ENCODE data around the gene PIP5K1C.

The PIP5K1C gene

DNA sequence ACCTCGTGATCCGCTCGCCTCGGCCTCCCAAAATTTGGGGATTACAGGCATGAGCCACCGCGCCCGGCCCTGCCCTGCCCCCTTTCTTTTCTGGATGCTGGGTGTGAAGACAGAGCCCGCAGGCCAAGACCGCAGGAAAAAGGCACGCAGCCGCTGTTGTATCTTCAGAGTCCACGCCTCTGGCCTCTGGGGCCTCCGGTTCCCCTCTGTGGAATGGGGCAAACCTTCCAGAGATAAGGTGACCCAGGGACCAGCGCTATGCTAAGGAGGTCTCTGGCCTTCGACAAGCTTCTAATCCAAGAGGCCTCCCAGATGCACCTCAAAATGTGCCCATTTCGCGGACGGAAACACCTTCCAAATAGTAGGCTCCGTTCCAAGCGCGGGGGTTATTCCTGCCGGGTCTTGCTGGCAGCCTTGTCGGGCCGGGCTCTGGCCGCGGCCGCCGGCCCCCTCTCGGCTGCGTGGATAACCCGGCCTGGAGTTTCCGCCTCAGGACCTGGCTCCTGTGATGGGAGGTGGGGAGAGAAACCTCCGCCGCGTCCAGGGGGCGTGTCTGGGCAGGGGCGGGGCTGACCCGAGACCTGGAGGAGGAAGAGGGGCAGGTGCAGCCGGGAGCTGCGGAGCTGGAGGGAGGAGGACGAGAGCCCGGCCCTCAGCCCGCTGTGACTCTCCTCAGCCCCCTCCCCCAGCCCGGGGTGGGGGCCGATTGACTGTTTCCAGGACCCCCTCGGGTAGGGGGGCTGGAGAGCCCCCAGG, 21.0 kb upstream of the PIP5K1C start:
- peak; percentile 74 to 82 for DNase-seq (ENCODE audit: low read depth in 2 of 2)

DNA sequence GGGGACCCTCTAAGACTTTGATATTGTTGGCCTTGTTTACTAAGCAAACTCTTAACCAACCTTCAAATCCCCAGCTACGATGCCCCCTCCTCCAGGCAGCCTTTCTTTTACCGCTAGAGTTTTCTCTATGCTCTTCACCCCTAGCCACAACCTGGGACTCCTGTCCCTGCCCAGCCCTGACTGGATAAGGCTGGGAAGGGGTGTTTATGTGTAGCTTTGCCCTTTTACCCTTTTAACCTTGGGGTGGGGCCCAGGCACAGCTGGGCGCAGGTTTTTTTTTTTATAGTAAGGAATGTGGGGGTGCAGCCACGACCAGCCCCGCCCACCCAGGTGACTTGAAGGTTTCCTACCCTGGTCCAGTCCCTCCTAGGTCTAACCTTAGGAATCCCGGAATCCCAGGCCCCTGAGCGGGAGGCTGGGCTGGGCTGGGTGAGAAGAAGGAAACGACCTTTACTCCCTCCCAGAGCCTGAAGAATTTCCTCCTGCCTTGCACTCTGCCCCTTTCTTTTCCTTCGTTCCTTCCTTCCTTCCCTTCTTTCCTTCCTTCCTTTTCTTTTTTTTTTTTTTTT, 20.2 kb upstream of the PIP5K1C start:
- DNase-seq (ENCODE audit: low read depth in 2 of 2), result no peak

DNA sequence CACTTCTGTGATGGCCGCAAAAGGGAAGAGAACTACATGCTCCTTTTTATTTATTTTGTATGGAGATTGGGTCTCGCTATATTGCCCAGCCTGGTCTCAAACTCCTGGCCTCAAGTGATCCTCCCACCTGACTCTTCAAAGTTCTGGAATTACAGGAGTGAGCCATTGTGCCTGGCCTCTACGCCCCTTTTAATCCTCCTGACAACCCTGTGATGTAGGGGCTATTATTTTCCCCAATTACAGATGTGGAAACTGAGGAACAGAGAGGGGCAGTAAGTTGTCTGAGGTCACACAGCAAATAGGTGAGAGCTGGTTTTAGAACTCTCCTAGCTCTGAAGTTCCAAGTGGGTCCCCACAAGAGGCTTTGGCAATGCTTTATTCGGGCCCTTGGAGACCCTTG, 19.6 kb upstream of the PIP5K1C start:
- no peak for DNase-seq (ENCODE audit: low read depth in 2 of 2)

DNA sequence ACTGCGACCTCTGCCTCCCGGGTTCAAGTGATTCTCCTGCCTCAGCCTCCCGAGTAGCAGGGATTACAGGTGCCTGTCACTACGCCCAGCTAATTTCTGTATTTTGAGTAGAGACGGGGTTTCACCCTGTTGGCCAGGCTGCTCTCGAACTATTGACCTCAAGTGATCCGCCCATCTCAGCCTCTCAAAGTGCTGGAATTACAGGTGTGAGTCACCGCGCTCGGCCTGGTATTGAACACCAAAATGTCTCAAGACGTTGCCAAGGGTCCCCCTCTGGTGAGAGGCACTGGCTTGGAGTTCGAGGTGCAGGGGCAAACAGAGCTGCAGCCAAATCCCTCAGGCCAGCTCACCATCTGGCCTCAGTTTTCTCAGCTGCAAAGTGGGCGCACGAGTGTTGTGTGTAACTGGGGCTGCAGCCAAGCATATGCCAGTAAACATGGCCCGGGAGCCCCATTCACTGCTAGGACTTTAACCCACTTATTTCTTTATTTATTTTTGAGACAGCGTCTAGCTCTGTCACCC, 15.9 kb upstream of the PIP5K1C start:
- no peak for DNase-seq (ENCODE audit: low read depth in 2 of 2)

DNA sequence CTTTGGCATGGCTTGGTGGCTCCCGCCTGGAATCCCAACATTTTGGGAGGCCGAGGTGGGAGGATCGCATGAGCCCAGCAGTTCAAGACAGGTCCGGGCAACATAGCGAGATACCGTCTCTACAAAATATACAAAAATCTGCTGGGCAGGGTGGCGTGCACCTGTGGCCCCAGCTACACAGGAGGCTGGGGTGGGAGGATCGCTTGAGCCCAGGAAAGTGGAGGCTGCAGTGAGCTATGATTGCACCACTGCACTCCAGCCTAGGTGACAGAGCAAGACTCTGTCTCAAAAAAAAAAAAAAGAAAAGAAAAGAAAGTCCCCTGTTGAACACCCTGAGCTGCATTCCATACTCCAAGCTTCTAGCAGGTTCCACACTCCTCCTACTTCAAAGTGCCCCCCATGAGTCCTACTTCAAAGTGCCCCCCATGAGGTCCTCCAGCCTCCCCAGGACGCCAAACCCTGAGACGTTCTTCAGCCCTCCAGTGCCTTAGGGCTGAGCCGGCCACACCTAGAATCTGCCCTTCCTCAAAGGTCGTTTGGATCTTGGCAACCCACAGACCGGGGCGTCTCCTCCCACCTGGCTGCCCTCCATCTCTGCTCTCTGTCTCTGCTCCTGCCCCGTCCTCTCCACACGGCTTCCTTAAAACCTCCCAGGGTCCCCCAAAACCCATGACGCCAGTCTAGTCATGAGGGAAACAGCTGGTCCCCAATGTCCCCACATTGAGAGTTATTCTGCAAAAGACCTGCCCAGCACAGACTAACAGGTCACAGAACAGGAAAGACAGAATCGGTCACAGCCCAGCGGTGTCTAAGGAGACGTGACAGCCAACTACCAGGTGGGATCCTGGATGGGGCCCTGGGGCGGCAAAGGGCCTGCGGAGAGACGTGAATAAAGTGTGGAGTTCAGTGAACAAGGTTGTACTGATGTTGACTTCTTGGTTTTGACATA, 12.7 kb upstream of the PIP5K1C start:
- DNase-seq (ENCODE audit: low read depth in 2 of 2), result no peak

DNA sequence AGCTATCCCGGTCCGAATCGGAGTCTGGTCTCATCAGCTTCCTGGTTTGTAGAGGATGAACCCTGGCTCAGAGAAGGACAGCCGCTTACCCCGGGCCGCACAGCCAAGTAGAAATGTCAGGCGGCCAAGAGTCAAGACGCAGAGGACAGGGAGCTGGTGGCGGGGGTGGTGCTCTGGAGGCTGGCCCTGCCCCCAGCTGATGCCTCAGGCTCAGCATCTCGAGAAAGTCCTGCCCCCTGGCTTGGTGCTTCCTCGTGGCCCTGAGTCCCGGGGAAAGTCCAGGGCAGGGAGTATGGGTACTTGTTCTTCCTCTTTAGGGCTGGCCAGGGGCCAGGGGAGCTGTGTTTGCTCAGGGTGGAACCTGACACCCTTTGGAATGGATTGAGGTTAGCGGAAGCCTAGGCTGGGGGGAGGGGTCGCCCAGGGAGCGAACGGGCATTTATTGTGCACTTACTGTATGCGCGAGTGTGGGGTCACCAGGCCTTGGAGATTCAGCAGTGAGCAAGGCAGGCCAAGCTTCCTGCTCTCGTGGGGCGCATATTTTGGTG, 10.1 kb upstream of the PIP5K1C start:
- no peak for DNase-seq (ENCODE audit: low read depth in 2 of 2)

DNA sequence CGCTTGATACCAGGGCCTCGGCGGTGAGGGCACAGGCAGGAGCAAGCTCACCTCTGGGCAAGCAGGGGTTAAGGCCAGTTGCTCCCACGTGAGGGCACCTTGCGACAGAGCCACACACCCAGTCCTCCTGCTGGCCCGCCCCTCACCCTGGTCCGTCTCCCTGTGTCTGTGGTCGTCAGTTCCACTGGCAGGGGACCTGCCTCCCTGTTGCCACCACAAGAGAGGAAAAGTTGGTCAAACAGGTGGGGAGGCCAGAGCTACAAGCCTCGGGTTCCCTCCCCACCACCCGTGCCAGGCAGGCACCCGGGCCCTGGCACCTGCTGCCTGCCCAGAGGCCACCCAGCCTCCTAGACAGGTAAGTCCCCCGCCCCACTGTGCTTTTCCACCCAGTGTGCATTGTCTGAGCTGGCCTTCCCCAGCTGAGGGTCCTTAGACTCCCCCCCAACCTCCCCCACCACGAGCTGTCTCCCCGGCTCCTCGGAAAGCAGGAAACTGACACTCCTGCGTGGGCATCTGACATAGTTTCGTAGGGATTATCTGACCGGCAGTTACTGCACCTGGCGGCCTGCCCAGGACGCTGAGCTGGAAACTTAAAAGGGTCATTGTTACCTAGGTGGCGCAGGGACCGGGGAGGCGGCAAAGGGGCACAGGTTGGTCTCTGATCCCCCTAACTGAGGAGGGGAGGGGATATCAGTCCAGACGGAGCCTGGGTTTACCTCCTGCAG, 8.1 kb upstream of the PIP5K1C start, which contains the start of gene TJP3:
TSS of gene TJP3 (plus strand) at position 178 of the 725 bp plus-strand sequence. CDS start 20,049 bp downstream, outside the sequence.
- no peak for DNase-seq (ENCODE audit: low read depth in 2 of 2)

DNA sequence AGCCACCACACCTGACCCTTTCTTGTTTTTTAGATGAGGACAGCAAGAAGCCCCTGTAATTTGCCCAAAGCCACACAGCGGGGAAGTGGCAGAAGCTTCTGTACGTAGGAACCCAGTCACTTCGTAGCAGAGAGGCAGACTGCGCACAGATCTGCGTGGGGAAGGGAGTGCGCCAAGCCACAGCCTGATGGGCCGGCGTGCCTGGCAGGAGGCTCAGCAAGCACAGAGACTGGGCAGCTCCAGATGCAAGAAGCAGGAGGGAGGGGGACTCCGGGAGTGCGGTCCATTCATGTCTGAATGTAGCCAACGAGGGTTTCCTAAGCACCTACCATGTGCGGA, 7.6 kb upstream of the PIP5K1C start:
- no peak for DNase-seq (ENCODE audit: low read depth in 2 of 2)

DNA sequence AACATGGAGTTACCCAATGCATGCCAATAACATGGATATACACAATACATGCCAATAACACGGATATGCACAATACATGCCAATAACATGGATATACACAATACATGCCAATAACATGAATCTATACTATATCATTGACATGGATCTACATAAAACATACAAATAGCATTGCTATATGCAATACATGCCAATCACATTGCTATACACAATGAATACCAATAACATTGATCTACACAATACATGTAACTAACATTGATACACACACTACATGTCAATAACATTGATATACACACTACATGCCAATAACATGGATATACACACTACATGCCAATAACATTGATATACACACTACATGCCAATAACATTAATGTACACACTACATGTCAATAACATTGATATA, 932 bp upstream of the PIP5K1C start:
- no peak for DNase-seq (ENCODE audit: low read depth in 2 of 2)

DNA sequence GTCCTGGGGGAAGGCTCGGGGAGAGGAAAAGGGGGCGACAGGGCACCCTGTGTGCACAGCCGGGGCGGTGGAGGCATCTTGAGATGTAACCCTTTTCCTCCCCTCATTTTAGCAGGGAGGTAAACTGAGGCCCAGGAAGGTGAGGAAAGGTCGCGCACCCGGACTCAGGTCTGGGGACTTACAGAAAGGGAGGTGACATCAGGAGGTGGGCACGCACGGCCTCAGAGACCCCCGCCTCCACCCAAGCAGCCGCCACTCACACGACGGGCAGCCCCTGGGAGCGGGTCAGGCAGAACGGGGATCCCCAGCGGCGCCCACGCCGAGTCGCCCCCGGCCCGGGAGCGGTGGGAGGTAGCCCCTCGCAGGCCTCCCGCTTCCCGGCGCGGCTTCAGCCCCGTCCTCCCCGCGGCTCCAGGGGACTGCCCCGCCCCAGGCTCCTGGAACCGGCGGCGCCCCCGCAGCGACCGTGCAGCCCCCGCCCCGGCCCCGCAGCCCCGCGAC, 477 bp downstream of the PIP5K1C start:
- no peak for DNase-seq (ENCODE audit: low read depth in 2 of 2)

DNA sequence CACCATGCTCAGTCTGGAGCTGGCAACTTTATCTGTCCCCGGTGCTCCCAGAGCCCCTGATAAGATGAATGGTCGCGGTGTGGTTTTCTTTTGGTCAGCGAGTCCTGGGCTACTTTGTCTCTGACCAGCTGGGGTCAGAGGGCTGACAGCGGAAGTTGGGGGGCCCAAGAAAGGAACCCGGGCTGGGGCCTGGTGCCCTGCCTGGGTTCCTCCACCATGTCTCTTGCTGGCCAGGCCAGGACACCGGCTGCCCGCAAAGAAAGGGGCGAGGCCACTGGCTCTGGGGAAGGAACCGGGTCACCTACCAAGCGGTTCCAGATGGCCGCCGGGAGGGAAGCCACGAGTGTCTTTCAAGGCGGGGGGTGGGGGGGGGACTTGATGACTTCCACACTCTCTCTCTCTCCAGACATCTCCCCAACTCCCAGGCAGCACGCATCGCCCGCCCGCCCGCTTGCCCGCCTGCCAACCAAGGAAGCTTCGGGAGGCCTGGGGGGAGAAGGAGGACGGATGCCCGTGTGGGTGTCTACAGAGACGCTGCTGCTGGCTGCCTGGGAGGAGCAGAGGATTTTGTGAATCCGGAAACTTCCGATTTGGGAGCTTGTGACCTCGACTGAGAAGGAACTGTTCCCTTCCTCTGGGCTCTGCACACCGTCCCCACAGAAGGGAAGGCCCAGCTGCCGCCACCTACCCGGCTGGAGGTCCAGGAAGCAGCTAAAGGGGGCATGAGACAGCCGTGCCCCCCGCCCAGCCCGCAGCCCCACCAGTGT, 1.1 kb downstream of the PIP5K1C start:
- no peak for DNase-seq (ENCODE audit: low read depth in 2 of 2)

DNA sequence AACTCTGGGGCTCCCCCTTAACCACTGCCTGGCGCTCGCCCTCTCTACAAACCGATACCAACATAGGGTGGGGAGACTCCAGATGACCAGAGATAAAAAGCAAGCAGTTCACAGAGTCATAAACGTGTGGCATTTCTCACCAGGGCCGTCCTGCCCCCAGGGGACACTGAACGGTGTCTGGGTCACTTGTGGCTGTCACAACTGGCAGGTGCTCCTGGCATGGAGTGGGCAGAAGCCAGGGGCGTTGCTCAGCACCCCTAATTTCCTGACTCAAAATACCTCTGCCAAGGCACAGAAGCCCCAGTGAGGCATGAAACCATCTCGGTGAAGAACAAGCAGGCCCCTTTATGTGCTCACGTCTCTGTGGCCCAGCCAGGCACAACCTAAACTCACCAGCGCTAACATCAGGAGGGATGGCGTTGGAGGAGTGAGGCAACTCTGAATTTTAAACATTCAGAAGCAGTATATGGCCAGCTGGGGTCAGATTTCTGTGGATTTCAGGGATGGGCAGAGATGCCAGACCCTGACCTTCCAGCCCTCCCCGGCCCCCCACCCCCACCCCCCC, 1.8 kb downstream of the PIP5K1C start:
- DNase-seq (ENCODE audit: low read depth in 2 of 2), result no peak

DNA sequence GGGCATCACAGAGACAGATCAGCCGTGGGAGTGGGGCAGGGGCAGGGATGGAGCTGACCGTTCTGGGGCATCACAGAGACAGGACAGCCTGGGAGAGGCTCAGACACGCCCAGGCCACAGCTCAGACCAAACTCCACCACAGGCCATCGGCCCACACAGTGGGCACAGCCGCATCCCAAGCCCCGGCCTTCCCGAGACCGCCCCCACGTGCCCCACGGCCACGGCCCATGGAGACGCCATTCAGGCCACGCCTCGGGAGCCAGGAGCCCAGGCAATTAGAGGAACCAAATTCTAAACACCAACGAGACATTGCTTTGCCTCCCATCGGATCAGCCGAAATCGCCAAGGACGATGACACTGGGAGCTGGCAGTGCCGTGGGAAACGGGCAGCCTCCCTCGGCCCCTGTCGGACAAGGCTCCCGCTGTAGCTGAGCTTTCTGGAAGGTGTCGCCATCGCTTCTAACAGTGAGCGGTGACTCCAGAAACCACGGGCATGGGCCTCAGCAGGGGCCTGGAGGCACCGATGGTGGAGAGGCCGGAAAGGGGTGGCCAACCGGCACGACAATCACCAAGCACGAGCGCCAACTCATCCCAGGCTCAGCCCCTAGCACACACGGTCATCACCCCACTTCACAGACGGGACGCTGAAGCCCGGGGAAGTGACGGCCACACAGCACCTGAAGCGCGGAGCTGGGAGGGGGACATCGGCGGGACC, 2.4 kb downstream of the PIP5K1C start:
- no peak for DNase-seq (ENCODE audit: low read depth in 2 of 2)

DNA sequence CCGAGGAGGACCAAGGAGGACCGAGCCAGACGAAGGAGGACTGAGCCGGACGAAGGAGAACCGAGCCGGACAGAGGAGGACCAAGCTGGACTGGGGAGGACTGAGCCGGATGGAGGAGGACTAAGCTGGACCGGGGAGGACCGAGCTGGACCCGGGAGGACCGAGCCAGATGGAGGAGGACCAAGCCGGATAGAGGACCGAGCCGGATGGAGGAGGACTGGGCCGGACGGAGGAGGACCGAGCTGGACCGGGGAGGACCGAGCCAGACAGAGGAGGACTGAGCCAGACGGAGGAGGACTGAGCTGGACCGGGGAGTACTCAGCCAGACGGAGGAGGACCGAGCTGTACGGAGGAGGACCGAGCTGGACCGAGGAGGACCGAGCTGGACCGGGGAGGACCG, 3.2 kb downstream of the PIP5K1C start:
- no peak for DNase-seq (ENCODE audit: low read depth in 2 of 2)

DNA sequence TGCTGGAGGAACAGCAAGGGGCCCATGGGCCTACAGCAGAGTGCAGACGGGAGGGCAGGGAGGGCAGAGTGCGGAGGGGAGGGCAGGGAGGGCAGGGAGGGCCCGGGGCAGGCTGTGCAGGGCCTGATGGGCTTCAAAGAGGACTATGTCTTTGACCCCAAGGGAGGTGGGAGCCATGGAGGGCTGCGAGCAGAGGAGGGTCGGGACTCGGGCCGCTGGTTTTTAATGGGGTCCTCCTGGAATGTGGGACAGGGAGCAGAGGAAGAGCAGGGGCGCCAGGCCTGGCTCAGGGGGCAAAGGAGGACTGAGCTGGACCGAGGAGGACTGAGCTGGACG, 3.6 kb downstream of the PIP5K1C start:
- no peak for DNase-seq (ENCODE audit: low read depth in 2 of 2)

DNA sequence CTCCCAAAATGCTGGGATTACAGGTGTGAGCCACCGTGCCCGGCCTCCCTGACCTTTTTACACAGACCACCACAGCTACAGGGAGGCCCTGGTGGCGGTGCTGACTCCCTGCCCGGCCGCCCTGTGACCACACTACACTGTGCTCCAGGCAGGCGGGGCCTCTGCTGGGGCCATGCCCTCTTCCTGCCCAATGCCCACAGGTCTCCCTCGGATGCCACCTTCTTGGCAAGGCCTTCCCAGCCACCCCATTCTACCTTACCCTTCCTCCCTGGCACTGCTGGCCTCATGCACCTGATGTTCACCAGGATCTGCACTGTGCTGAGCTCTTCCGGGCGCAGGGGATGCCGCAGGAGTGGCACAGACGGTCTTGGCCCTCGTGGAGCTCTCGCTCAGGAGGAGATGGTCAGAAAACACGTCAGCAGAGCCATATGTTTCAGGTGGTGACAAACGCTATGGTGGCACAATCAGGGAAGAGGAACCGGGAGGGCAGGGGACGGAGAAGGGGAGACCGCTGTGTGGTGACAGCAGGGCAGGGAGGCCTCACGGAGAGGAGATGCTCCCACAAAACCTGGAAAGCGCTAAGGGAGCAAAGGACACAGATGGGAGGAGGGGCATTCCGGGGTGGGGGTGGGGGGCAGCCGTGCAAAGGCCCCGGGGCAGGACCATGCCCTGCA, 4.1 kb downstream of the PIP5K1C start:
- DNase-seq (ENCODE audit: low read depth in 2 of 2), result no peak

DNA sequence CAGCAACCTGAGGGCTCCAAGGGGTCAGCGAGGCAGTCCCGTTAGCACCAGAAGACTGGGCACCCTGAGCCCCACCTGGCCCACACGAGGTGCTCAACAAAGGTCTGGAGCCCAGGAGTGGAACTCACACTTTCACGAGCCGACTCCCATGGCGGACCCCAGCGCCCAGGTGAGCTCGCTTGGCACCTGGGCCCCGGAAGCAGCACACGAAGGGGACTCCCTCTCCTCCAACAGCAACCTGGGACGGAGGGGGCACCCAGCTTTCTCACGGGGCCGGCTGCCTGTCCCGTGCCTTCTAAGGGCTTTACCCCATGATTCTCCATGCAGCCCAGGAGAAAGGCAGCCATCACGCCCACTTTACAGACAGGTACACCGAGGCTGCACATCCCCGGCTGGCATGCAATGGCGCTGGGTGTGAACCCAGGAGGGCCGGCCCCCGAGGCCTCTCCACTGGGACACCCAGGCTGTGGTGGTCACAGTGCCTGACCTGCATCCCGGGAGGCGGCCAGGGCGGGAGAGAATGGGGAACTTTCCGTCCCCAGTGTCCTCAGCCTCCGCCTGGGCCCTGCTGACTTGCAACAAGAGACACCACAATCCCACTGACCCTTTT, 5.0 kb downstream of the PIP5K1C start:
- DNase-seq (ENCODE audit: low read depth in 2 of 2), result no peak

DNA sequence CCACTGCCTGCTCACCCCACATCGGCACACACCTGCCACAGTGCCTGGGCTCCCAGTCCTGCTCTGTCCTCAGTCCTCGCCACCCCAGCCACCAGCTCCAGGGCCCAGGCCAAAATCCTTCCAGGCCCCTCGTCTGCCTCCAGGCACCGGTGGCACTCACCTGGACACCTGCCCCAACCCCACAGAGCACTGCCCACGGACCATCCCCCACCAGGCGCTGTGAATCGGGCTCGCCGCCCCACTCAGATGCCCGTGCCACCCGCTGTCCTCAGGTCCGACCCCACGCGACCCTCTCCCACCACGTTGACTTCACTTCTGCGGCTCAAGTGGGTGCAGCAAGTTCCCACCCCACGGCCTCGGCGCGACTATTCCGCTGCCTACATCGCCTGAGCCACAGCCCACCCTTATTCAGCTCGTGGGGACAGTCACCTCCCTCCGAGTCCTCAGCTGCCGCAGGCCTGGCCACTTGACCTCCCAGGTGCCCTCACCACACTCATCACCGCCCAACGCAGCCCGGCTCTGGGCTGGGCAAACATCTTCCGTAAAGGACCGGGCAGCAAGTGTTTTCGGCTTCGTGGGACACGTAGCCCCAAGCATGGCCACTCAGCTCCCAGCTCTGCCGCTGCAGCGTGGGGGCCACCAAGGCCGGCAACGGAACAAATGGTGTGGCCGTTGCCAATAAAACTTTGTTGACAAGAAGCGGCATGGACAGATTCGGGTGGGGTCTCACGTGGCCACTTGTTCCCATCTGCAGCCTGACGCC, 5.7 kb downstream of the PIP5K1C start:
- no peak for DNase-seq (ENCODE audit: low read depth in 2 of 2)
